Gastroesophageal sphincter (tissue), 2 donors: Measurements from ENCODE around the gene MEF2A.

ENCODE experiments used
- POLR2A ChIP-seq, 2 donors: fragments of 450-650 bp; IDR thresholded peaks; one replicate each; pipeline ENCODE4 v1.6.1; 2017; ENCODE audit warnings: antibody characterized with exemption in 2 of 2, mild to moderate bottlenecking in 2 of 2, moderate library complexity in 1 of 2
- POLR2AphosphoS5 ChIP-seq: sonication (generic); formaldehyde crosslinking; IDR thresholded peaks from one replicate; pipeline ENCODE4 v1.6.1; 2017; ENCODE audit warnings: antibody characterized with exemption

- TF ChIP-seq POLR2AphosphoS5 (no peak), POLR2A (IDR thresholded peaks at IDR 0.05) (no peak)
These were observed 24.0 kb downstream of the MEF2A start for GRCh38 chr15:99589801-99590200.
